UCSD-AML1 (cell line): Measurements from ENCODE around the gene STX1A.
"Not testable (repeated sequence)": the region's sequence is repeated elsewhere in the genome, so short reads cannot be mapped to it uniquely, and the experiment has no call there.

ENCODE experiments used
- DNase-seq: peaks from one replicate; lab custom pipeline; 2025; ENCODE audit not compliant: unreplicated experiment; lab: John Stamatoyannopoulos, UW

The STX1A gene

DNA sequence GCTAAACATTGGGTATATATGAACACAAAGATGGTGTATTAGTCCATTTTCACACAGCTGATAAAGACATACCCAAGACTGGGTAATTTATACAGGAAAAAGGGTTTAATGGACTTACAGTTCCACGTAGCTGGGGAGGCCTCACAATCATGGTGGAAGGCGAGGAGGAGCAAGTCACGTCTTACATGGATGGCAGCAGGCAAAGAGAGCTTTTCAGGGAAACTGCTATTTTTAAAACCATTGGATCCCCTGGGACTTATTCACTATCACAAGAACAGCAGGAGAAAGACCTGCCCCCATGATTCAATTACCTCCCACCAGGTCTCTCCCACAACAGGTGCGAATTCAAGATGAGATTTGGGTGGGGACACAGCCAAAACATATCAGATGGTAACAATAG is 64.2 kb downstream of the STX1A start:
- not testable (repeated sequence) for DNase-seq

DNA sequence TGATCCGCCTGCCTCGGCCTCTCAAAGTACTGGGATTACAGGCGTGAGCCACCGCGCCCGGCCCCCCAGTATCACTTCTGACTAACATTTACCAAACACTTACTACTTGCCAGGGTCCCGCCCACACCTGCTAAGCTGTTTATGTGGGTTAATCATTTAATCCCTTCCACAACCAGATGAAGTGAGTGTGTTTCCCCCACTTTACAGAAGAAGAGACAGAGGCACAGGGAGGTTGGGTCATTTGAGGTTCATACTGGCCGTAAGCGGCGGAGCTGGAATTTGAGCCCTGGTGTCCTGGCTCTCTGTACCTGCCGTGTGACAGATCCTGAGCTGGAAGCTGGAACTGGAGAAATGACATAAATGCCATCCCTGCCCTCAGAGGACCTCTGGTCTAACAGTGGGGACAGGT is 66.9 kb downstream of the STX1A start:
- DNase-seq: no peak

- no peak for DNase-seq
Measured at GRCh38 chr7:73650524-73650923, 68.9 kb downstream of the STX1A start.

DNA sequence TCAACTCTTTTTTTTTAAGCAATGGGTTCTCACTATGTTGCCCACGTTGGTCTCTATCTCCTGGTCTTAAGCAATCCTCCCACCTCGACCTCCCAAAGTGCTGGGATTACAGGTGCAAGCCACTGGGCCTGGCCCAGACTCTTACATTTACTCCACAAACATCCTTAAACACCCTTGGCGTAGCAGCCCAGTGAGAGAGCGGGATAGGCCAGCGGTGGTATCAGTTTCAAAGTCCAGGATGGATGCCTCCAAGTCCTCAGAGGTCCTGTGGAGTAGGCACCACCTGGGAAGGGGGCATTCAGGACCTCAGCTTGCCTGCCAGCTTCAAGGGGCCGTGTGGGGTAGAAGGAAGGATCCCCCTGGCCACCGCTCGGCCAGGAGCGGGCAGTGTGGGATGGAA is 69.9 kb downstream of the STX1A start:
- no peak for DNase-seq
